Vagina (tissue), 2 donors: ENCODE results near the gene AGXT2.

Experiments used
- POLR2A ChIP-seq, 2 donors: fragments of 450-650 bp; IDR thresholded peaks; one replicate each; pipeline ENCODE4 v1.6.1; 2017; ENCODE audit warnings: antibody characterized with exemption in 2 of 2, mild to moderate bottlenecking in 2 of 2, moderate library complexity in 2 of 2
- POLR2AphosphoS5 ChIP-seq, 2 donors: sonication (generic); formaldehyde crosslinking; IDR thresholded peaks; one replicate each; pipeline ENCODE4 v1.9.0; 2017; ENCODE audit warnings: antibody characterized with exemption in 2 of 2, mild to moderate bottlenecking in 2 of 2, low read depth in 1 of 2; ENCODE audit not compliant: insufficient read depth in 1 of 2
- TF ChIP-seq, protein P1 (sequence below), 3 experiments: fragments of 450-650 bp in 2 of 3; fragments of 200-600 bp in 1 of 3; sonication (generic) in 1 of 3; IDR thresholded peaks; one replicate each; pipeline ENCODE4 v1.5.1; 2017 to 2019; ENCODE audit warnings: antibody characterized with exemption in 3 of 3, mild to moderate bottlenecking in 2 of 3, moderate library complexity in 2 of 3

DNA sequence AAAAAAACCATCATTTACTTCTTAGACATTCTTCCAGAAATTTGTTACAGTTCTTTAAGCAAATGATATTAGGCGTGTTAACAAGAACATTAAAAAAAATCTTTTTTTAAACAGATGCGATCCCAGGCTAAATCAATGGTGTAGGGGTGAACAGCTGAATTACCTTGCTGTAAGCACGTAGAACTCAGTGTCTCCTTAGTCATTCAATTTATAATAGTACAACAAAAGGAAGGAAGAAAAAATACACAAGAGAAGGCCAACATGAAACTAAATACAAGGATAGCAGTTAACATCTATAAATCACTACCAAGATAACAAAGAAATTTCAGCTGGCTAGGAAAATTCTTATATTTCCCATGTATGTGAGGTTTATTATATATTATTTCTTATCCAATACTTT, 35.4 kb downstream of the AGXT2 start:
- TF ChIP-seq, protein P1, sequence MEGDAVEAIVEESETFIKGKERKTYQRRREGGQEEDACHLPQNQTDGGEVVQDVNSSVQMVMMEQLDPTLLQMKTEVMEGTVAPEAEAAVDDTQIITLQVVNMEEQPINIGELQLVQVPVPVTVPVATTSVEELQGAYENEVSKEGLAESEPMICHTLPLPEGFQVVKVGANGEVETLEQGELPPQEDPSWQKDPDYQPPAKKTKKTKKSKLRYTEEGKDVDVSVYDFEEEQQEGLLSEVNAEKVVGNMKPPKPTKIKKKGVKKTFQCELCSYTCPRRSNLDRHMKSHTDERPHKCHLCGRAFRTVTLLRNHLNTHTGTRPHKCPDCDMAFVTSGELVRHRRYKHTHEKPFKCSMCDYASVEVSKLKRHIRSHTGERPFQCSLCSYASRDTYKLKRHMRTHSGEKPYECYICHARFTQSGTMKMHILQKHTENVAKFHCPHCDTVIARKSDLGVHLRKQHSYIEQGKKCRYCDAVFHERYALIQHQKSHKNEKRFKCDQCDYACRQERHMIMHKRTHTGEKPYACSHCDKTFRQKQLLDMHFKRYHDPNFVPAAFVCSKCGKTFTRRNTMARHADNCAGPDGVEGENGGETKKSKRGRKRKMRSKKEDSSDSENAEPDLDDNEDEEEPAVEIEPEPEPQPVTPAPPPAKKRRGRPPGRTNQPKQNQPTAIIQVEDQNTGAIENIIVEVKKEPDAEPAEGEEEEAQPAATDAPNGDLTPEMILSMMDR (IDR thresholded peaks at IDR 0.05) = no peak
- TF ChIP-seq POLR2A (IDR thresholded peaks at IDR 0.05) (no peak), POLR2AphosphoS5 (IDR thresholded peaks at IDR 0.05; ENCODE audit: insufficient read depth in 1 of 2, low read depth in 1 of 2) (no peak)
